Mesenteric fat pad (tissue), 1 donor: Measurements from ENCODE around the gene NLK. TPM values are rescaled to one million over a fixed set of nuclear protein-coding genes. Genes with fewer than 3 reads are reported as not detected.
"Not testable (repeated sequence)": the region's sequence is repeated elsewhere in the genome, so short reads cannot be mapped to it uniquely, and the experiment has no call there.

Source experiments
- DNase-seq: peaks from one replicate; pipeline ENCODE4 v3.0.0-alpha.2; 2020; ENCODE audit warnings: low spot score
- total RNA-seq: library from RNA; stranded (reverse); fragmentation: NEBNext Ultra II Directional; extraction: Animal tissue kit (Norgen Biotek cat#: 25700); gene quantifications from one replicate; pipeline ENCODE4 v1.2.1, GENCODE V29; 2021
- donor health status: DM: yes; HTN: yes; CAD: no.

NLK gene
- total RNA-seq, 1 donor from 2014 or later = 21.4 TPM

DNA sequence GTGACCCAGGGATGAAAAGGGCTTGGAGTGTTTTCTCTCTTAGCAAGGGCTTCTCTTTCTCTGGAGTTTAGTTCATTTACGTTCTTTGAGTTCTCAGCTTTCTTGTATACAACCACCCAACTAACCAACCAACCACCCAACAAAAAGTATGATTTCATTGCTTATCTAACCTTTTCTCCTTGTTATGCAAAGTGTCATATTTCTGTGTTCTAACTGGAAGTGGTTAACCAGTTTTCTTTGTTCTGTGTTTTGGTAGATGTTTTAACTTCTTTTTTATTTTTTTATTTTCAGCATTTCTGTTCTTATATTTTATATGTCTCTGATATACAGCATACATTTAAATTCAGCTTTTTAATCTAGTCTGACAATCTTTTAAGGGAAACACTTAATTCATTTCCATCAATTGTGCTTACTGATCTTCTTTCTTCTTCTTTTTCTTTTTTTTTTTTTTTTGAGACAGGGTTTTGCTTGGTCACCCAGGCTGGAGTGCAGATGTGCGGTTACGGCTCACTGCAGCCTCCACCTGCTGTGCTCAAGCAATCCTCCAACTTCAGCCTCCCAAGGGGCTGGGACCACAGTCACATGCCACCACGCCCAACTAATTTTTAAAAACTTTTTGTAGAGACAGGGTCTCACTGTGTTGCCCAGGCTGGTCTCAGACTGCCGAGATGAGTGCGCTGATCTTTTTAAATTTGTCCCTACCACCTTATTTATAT is 29.6 kb downstream of the NLK start:
- no peak for DNase-seq

DNA sequence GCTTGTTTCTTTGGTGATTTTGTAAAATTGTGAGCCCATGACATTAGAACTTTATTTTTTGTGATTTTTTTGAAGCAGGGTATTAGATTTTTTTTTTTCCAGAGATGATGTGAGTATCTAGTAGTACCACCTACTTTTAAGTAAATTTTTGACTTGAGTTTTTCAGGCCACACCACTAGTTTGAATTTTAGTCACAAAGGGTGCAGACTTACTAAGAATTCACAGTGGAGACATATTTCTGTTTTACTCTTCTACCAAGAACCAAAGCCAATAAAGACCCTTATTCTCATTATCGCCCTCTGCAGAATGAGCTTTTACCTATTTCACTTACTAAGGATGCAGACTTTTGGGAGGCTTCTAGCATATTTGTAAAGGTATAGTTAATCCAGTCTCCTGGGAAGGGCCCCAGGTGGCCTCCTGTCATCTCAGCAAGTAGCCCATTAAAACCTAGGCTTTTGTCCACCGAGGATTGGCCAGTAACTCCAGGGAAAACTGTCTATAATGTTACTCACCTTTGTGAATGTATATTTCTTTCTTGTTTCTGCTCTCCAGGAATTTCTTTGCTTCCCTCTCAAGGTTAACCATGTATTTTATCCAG is 30.6 kb downstream of the NLK start:
- DNase-seq = no peak

GRCh38 chr17:28074010-28074409 is 31.5 kb downstream of the NLK start:
- no peak for DNase-seq

- no peak for DNase-seq
Measured at GRCh38 chr17:28076144-28076543, 33.7 kb downstream of the NLK start.

GRCh38 chr17:28077140-28077539 is 34.7 kb downstream of the NLK start:
- not testable (repeated sequence) for DNase-seq

GRCh38 chr17:28078341-28079229 is 36.1 kb downstream of the NLK start:
- DNase-seq = no peak

DNA sequence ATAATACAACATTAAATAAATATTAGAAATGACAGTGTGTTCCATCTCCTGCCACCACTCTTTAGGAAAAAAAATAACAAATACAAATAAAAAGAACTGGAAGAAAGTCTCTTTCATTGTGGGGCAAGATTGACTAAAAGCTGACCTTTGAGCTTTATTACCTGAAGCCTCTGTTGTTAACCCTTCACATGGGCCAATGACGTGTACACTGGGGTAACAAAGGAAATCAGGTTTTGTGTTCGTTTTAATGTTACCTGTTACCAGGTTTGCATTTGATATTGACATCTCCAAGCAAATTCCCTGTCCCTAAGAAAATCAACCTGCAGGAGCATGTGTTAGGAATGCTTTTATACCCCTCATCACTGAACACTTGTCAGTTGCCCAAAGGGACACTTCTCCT is 39.0 kb downstream of the NLK start:
- DNase-seq = no peak

DNA sequence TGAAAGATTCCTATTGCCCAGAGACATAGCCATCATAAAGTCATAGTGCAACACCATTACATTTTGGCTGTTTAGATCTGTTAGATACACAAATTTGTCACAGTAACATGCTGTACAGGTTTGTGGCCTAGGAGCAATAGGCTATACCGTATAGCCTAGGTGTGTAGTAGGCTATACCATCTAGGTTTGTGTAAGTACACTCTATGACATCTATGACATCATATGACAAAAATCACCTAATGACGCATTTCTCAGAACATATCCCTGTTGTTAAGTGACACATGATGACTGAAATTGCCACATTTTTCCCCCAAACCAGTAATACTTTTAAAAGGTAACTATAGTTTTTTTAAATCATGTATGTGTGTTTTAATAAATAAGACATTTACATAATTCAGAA is 43.3 kb downstream of the NLK start:
- no peak for DNase-seq

DNA sequence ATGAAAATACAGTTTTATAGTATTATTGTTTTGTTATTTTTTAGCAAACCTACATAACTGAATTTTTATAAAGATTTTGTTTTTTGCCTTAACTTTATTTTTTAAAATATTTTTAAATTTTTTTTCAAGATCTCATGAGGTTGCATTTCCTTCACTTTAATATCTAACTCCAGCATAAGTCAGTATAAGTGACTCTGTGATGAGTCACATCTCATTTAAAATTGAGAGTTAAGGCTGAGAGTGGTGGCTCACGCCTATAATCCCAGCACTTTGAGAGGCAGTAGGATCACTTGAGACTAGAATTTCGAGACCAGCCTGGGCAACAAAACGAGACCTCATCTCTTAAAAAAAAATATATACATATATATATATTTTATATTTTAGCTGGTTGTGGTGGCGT is 44.0 kb downstream of the NLK start:
- DNase-seq = no peak

DNA sequence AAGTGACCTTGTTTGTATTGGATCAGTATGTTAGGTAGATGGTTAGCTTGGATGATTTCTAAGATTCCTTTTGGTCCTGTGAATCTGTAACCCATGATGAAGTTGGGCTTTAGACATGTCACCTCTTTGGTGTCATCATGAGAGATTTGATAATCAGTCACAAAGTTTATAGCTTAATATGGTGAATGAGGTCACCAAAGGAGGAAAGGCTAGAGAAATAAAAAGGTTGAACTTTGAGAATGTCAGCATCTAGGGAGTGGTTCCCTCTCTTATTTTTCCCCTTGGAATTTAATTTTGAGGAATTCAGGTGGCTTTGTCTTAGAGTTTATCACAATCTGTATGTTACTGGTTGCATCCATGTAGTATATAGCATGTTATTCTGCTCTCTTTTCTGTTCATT is 45.3 kb downstream of the NLK start:
- no peak for DNase-seq

DNA sequence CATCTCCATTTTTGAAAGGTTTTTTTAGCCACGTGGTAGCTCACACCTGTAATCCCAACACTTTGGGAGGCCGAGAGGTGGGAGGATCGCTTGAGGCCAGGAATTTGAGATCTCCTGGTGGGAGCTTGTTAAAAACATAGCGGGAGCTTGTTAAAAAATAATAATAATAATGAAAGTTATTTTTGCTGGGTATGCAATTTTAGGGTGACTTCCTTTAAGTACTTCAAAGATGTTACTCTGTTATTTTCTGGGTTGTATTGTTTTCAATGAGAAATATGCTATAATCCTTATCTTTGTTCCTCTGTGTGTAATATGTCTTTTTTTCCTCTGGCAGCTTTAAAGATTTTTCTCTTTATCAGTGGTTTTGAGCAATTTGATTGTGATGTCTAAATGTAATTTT is 48.1 kb downstream of the NLK start:
- DNase-seq = no peak

DNA sequence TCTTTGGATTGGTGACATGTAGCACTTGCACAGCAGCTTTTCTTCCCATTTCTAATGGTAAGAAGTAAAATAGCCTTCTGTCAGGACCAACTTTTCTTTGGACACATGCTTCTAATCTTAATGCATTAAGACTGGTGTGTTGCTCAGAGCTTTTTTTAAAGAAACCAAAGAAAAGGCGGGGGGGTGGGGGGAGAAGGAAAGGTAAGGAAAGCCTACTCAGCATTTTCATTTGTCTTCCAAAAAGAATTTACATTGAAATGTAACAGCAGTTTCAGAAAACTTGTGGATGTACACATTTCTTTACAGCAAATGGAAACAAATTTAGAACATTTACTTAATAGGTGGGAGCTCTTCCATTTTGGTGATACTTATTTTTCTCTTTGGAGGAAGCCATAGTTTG is 49.6 kb downstream of the NLK start:
- DNase-seq = no peak

DNA sequence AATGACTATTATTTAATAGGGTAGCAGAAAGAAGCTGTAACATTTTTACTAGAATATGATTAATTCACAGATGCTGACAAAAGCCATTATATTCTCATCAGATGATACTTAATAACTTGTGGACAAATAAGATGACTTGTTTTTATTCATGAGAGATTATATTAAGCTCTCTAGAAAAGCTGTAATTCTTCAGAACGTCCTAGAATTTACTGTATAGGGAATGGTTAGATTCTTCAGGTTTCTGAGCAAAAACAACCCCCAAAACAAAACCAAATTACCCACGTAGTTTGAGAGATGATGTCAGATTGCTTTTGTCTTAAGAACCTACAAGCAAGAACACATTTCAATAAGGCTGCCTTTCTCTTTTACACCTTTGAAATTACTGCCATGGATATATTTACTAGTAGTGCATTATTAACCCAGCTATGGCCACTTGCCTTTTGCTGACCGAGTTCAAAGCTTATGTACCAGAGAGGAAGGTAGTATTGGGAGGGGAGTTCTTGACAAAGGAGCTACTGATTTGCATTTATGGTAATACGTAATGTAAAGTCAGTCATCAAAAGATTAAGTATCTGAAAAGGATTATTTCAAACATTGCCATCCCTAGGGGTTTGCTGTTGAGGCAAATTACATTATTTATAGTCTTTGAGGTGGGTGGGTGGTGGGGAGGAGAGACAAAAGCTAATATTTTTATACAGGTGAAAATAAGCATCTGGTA is 51.7 kb downstream of the NLK start:
- no peak for DNase-seq

DNA sequence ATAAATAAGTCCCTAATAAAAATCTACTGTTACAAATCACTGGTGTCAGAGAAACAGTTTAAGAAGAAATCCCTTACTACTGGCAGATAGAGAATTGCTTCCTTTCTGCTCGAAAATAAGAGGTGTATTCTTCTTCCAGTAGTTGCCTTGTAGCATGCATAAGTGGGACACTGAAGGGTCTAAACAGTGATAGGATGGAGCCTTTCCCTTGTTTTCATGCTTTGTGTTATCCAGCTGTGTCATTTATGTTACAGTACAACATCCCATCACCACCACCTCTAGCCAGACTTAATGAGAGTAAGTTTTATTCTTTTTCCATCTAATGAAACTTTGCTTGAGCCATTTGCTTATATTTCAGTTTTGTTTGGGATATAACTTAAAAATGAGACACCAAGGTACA is 54.3 kb downstream of the NLK start:
- DNase-seq = no peak

DNA sequence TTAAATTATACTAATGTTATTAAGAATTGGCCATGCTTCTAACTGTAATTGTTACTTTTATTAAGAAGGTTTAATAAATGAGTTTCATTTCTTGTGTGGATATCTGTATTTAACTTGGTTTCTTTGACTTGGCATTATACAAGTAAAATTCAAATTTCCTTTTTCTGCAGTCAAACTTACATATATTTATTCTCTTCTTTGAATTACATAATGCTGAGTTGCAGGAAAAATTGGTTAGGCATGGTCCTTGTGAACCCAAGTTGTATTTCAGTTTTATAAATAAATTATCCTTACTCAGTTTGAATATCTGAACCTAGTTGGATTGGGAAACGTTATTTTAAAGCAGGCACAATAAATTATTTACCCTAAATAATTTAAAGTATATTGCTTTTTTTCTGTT is 54.8 kb downstream of the NLK start:
- DNase-seq = no peak

- no peak for DNase-seq
Measured at GRCh38 chr17:28097901-28098300, 55.4 kb downstream of the NLK start.

GRCh38 chr17:28098591-28098990 is 56.1 kb downstream of the NLK start:
- DNase-seq = not testable (repeated sequence)

- DNase-seq = no peak
Measured at GRCh38 chr17:28100251-28100650, 57.8 kb downstream of the NLK start.

GRCh38 chr17:28100936-28101335 is 58.5 kb downstream of the NLK start:
- no peak for DNase-seq

- no peak for DNase-seq
Measured at GRCh38 chr17:28101919-28102318, 59.4 kb downstream of the NLK start.

- DNase-seq = no peak
Measured at GRCh38 chr17:28105501-28105900, 63.0 kb downstream of the NLK start.

DNA sequence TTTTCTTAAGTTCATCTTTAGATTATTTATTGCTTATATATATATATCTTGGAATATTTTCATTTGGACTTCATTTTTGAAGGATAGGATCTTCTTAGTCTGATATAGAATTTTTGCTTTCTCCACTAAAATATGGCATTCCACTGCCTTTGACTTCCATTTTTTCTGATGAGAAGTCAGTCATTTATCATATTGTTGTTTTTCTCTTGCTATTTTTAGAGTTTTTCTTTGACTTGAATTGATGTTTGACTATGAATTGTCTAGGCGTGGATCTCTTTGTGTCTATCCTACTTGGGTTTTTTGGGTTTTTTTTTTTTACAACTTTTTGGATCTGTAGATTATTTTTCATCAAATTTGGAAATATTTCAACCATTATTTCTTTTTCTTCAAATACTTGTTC is 67.7 kb downstream of the NLK start:
- DNase-seq = no peak
